KMS-11 (cell line): ENCODE results near the gene WASF2.

Experiments
- H2AFZ ChIP-seq: fragments of 200-600 bp; sonication (generic); 2 replicates; pipeline ENCODE4 v1.6.1; 2016; ENCODE audit warnings: antibody characterized with exemption, mixed run types, low read depth
- H3K27ac ChIP-seq: fragments of 200-600 bp; sonication (generic); 2 replicates; pipeline ENCODE4 v1.6.1; 2016; ENCODE audit warnings: mild to moderate bottlenecking, mixed run types
- H3K27me3 ChIP-seq: fragments of 200-600 bp; sonication (generic); 2 replicates; pipeline ENCODE4 v1.6.1; 2017; ENCODE audit warnings: mild to moderate bottlenecking, low read depth, mixed run types, moderate library complexity; ENCODE audit not compliant: insufficient read depth
- H3K36me3 ChIP-seq: fragments of 200-600 bp; sonication (generic); 2 replicates; pipeline ENCODE4 v1.6.1; 2017; ENCODE audit warnings: mild to moderate bottlenecking, mixed run types; ENCODE audit not compliant: insufficient read depth
- H3K4me1 ChIP-seq: fragments of 200-600 bp; sonication (generic); 2 replicates; pipeline ENCODE4 v1.6.1; 2016; ENCODE audit warnings: mild to moderate bottlenecking, low read depth, mixed run types; ENCODE audit not compliant: poor library complexity, severe bottlenecking
- H3K4me2 ChIP-seq: fragments of 200-600 bp; sonication (generic); 2 replicates; pipeline ENCODE4 v1.7.0; 2016; ENCODE audit warnings: mild to moderate bottlenecking, mixed run types
- H3K4me3 ChIP-seq: fragments of 200-600 bp; sonication (generic); IDR thresholded peaks from 2 replicates; pipeline ENCODE4 v1.6.1; 2017; ENCODE audit warnings: low read depth, low read length, mixed read lengths; ENCODE audit not compliant: insufficient read depth
- H3K79me2 ChIP-seq: fragments of 200-600 bp; sonication (generic); 2 replicates; pipeline ENCODE4 v1.6.1; 2016; ENCODE audit warnings: low read depth, mixed run types; ENCODE audit not compliant: insufficient read depth
- H3K9ac ChIP-seq: fragments of 200-600 bp; sonication (generic); 2 replicates; pipeline ENCODE4 v1.6.1; 2016; ENCODE audit warnings: mild to moderate bottlenecking, mixed run types
- H4K20me1 ChIP-seq: fragments of 200-600 bp; sonication (generic); 2 replicates; pipeline ENCODE4 v1.6.1; 2016; ENCODE audit warnings: mild to moderate bottlenecking, mixed run types; ENCODE audit not compliant: insufficient read depth
- CTCF ChIP-seq: fragments of 200-600 bp; sonication (generic); conservative IDR thresholded peaks from 2 replicates; pipeline ENCODE4 v1.6.1; 2017; ENCODE audit warnings: low read depth, mild to moderate bottlenecking, antibody characterized with exemption, low read length, moderate library complexity, mixed read lengths

The WASF2 gene

GRCh38 chr1:27485363-27485762 is 4.6 kb downstream of the WASF2 start:
- no peaks in the 10 kb centered on the region for H3K36me3 ChIP-seq
- no peak overlapping the region for H3K27ac ChIP-seq
- H3K79me2 ChIP-seq: peaks cover 66% of the 10 kb centered on the region
- H3K4me3 ChIP-seq: no peak overlapping the region
- no peak overlapping the region for H3K9ac ChIP-seq
- H3K4me1 ChIP-seq: peaks cover 19% of the 10 kb centered on the region
- TF ChIP-seq CTCF: no peak
- H2AFZ ChIP-seq: no peak overlapping the region
- H4K20me1 ChIP-seq: no peaks in the 10 kb centered on the region
- H3K27me3 ChIP-seq: no peaks in the 10 kb centered on the region
- no peak overlapping the region for H3K4me2 ChIP-seq

GRCh38 chr1:27483659-27484058 is 6.3 kb downstream of the WASF2 start:
- H3K9ac ChIP-seq: no peak overlapping the region
- H3K36me3 ChIP-seq: no peaks in the 10 kb centered on the region
- H3K4me3 ChIP-seq: no peak overlapping the region
- peaks cover 66% of the 10 kb centered on the region for H3K79me2 ChIP-seq
- peaks cover 17% of the 10 kb centered on the region for H3K4me1 ChIP-seq
- TF ChIP-seq CTCF: no peak
- no peak overlapping the region for H2AFZ ChIP-seq
- H3K4me2 ChIP-seq: no peak overlapping the region
- H3K27me3 ChIP-seq: no peaks in the 10 kb centered on the region
- H3K27ac ChIP-seq: no peak overlapping the region
- H4K20me1 ChIP-seq: no peaks in the 10 kb centered on the region

- TF ChIP-seq CTCF: no peak
- H3K4me3 ChIP-seq: no peak overlapping the region
- no peak overlapping the region for H2AFZ ChIP-seq
- peaks cover 15% of the 10 kb centered on the region for H3K4me1 ChIP-seq
- no peaks in the 10 kb centered on the region for H3K36me3 ChIP-seq
- peaks cover 63% of the 10 kb centered on the region for H3K79me2 ChIP-seq
- no peak overlapping the region for H3K27ac ChIP-seq
- no peaks in the 10 kb centered on the region for H4K20me1 ChIP-seq
- H3K27me3 ChIP-seq: no peaks in the 10 kb centered on the region
- H3K4me2 ChIP-seq: no peak overlapping the region
- H3K9ac ChIP-seq: no peak overlapping the region
These were observed 7.9 kb downstream of the WASF2 start for GRCh38 chr1:27481994-27482620.

- no peak overlapping the region for H3K9ac ChIP-seq
- peaks cover 8% of the 10 kb centered on the region for H3K4me1 ChIP-seq
- no peak overlapping the region for H3K4me3 ChIP-seq
- H2AFZ ChIP-seq: no peak overlapping the region
- no peaks in the 10 kb centered on the region for H3K27me3 ChIP-seq
- no peak overlapping the region for H3K4me2 ChIP-seq
- H4K20me1 ChIP-seq: no peaks in the 10 kb centered on the region
- H3K79me2 ChIP-seq: peaks cover 68% of the 10 kb centered on the region
- no peaks in the 10 kb centered on the region for H3K36me3 ChIP-seq
- TF ChIP-seq CTCF: no peak
- H3K27ac ChIP-seq: no peak overlapping the region
These were observed 11.9 kb downstream of the WASF2 start for GRCh38 chr1:27478098-27478497.
